Fibroblast of lung (primary cell): ENCODE measurements around the gene RBL2.

Experiments used
- CTCF ChIP-seq, 2 donors: IDR thresholded peaks in 1 of 2; conservative IDR thresholded peaks in 1 of 2; 1 replicate in 1 of 2; 2 replicates in 1 of 2; pipeline ENCODE4 v1.5.1; 2011 to 2012; ENCODE audit warnings: low read length in 2 of 2, control low read depth in 1 of 2, inconsistent platforms in 1 of 2, low read depth in 1 of 2, mild to moderate bottlenecking in 1 of 2
- EZH2 ChIP-seq: IDR thresholded peaks from 2 replicates; pipeline ENCODE4 v1.5.1; 2012; ENCODE audit warnings: low read length, control low read depth, mild to moderate bottlenecking; ENCODE audit errors: missing control alignments

GRCh38 chr16:53515259-53515658 is 81.0 kb downstream of the RBL2 start:
- no peak for TF ChIP-seq CTCF (conservative IDR thresholded peaks at IDR 0.05 in 1 of 2, IDR thresholded peaks at IDR 0.05 in 1 of 2; ENCODE audit: low read depth in 1 of 2, low read length in 2 of 2)
- TF ChIP-seq EZH2, result no peak
